Astrocyte of the hippocampus (primary cell): ENCODE data around the gene PRRC2B.

Experiments
- DNase-seq: peaks from one replicate; pipeline ENCODE4 v3.0.0; 2011; ENCODE audit warnings: low read depth, low spot score

Gene PRRC2B

DNA sequence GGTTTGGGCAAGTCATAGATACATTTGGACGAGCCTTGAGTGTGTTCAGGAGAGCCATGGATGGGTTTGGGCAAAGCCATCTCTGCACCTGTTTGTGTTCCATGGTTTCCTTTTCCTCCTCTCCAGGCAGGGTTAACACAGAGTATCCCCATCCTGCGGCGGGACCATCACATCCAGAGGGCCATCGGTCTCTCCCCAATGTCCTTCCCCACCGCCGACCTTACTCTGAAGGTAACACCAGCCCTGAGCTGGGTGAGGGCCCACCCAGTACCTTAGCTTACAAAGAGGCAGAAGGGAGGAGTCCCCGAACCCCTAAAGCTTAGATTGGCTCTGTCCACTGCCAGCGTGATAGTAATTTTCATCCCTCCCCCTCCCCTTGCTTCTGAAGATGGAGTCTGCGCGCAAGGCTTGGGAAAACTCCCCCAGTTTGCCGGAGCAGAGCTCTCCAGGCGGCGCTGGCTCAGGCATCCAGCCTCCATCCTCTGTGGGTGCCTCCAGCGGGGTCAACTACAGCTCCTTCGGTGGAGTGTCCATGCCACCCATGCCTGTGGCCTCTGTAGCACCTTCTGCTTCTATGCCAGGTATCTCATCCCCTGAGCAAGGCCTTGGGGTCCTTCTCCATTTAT is 90.8 kb downstream of the PRRC2B start:
- no peak for DNase-seq

DNA sequence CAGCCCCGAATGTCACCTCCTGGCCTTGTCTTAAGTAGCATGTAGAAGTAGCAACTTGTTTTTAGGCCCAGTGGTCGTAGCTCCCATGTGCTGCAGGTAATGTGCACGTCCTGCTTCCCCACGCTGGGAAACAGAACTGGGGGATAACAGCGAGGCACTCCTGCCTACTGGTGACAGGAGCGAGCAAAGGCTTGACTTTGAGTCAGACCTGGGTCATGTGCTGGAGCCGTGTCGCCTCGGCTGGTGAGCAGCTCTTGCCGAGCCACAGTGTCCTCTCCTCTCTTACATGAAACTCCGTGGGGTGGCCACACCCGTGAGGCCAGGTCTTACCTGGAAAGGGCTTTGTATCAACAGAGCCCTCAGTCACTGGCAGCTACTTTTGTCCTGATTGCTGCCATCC is 91.3 kb downstream of the PRRC2B start:
- no peak for DNase-seq

- DNase-seq: no peak
Measured at GRCh38 chr9:131485728-131486422, 92.0 kb downstream of the PRRC2B start.

- no peak for DNase-seq
Measured at GRCh38 chr9:131487001-131487400, 93.1 kb downstream of the PRRC2B start.

DNA sequence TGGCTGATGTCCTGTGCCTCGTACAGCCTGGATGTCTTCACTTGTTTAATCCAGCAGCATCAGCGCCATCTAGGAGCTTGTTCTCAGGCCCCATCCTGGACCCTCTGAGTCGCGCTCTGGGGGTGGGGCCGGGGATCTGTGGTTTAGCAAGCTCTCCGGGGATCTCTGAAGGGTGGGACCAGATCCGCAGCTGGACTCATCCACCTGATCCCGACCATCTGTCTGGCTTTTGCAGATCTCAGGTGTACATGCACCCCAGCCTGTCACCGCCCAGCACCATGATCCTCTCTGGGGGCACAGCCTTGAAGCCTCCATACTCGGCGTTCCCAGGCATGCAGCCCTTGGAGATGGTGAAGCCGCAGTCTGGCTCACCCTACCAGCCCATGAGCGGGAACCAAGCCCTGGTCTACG is 93.7 kb downstream of the PRRC2B start:
- DNase-seq: no peak

DNA sequence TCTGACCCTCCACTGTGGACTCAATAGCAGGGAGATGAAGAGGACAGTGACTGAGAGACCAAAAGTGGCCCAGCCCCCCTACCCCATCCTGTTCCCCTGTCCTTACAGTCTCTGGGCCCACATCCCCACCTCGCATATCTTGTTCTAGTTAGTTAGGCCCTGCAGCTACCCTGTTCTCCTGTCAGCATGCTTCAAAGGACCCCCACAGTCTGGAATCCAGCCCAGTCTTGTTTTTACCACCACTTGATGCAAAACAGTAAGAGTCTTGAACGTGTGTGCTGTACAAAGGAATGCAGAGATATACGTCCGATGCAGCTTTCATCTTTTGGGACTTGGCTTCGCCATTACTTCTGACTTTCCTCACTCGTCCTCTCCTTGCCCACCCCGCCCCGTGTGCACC is 96.6 kb downstream of the PRRC2B start:
- DNase-seq: peak; percentile 54

GRCh38 chr9:131491001-131491710 is 97.3 kb downstream of the PRRC2B start:
- DNase-seq: no peak

DNA sequence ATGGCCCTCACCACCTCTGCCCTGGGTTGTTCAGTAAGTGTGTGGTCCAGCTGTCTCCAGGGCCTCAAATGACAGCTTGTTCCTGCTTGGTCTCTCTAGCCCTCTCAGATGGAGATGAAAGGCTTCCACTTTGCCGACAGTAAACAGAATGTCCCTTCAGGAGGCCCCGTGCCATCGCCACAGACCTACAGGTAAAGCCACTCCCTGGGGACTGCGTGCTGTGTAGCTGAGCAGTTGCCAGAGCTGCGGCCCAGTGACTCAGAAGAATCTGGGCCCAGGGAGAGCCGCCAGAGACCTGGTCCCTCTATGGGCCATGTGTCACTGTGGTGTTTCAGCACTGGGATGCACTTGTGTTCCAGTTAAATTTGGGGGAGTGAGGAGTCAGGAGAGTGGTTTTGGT is 98.2 kb downstream of the PRRC2B start:
- no peak for DNase-seq

DNA sequence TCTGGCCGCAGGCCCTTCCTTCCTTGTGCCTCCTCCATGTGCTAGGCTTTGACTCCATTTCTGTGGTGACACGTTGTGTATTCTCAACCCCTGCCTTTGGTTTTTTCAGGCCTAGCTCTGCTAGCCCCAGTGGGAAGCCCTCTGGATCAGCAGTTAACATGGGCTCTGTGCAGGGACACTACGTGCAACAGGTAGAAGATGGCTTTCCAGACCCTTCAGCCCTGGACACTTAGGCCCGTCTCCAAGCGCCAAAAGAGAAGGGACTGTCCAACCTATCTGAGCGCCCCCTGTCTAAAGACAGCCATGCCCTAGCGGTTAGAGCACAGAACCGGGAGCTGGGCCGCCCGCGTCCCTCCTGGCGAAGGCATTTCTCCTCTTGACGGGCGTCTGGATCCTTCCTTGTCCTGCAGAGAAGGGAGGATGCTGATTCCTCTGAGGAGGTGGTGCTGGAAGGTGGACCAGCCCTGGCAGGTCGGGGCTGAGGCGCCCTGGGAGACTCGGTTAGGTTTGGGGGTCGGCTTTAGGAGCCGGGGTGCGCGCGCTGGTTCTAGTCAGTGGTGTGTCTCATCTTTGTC is 100.5 kb downstream of the PRRC2B start:
- no peak for DNase-seq

DNA sequence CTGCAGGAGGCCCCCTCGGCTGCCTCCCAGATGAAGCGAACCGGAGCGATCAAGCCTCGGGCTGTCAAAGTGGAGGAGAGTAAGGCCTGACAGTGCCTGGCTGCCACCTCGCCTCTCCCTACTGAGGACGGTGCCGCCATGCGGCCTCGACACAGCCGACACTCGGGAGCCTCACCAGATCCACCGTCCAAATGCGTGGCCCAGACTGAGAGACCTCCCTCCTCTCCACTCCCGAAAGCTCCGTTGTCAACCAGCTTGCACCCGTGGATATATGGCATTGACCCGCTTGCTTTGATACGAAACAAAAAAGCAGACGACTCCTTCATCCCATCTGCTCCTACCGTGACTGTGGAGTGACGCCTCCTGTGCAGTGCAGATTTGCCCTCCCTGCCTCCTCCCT is 101.9 kb downstream of the PRRC2B start:
- no peak for DNase-seq

GRCh38 chr9:131496844-131497405 is 103.0 kb downstream of the PRRC2B start:
- DNase-seq: no peak

DNA sequence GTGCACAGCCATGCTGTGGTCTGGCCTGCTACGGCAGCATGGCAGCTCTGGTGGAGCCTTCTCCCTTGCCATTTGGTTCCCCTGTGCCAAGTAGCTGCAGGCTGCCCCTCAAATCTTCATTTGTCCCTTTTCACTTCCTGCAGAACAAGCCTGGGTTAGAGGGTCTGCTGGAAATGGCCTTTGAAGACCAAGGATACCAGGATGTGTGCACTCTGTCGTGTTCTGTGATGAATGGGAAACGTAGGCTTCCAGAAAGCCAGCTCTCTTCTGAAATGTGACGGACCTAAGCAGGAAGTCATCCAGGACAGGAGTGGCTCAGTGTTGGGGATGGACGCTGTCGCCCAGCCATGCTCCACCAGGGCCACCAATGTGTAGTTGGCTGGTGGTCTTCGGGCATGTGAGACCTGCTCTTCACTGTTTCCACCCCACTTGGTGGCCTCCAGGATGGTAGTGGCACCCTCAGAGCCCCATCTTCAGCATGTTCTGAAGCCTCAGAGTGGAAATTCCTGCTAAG is 105.4 kb downstream of the PRRC2B start:
- DNase-seq: no peak

- no peak for DNase-seq
Measured at GRCh38 chr9:131500377-131500776, 106.5 kb downstream of the PRRC2B start.

GRCh38 chr9:131500939-131501541 is 107.2 kb downstream of the PRRC2B start:
- peak; percentile 57 for DNase-seq

DNA sequence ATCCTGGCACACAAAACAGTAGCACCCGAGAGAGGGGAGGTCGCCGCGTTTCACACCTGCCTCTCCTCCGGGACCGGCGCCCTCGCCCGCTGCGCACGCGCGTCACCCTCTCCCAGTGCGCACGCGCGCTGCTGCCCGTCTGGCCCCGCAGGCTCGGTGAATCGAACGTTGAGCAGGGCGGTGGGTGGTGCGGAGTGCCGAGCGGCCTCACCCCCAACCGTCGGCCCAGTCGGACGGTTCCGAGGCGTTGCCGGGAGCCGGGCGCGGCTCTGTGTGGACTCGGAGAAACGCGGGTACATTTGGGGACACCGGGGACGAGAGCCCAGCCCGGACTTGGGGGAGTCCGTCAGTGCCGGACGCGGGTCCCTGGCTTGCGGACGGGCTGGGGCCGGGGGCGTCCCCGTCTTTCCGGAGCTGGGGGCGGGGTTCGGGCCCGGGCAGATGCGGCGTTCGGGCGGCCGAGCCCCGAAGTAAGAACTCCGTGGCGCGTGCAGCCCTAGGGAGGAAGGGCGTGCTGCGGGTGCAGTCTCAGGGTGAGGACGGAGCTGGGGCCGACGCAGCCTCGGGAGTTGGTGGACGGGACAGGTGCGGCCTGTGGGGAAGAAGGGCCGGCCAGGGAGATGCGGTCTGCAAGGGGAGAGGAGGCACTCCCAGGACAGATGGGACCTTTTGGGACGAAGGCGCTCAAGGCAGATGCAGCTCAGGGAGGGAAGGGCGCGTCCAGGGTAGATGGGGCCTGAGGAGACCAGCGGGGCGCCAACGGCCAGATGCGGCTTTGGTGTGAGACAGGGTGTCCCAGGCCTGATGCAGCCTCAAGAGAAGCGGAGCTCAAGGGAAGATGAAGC is 109.1 kb downstream of the PRRC2B start, which contains the start of gene POMT1:
TSS of gene POMT1 (plus strand) at position 138 of the 845 bp plus-strand sequence. CDS start 1,301 bp downstream, outside the sequence.
- DNase-seq: peak; percentile 94

- DNase-seq: peak; percentile 39
Measured at GRCh38 chr9:131503626-131504465, 110.0 kb downstream of the PRRC2B start.

- no peak for DNase-seq
Measured at GRCh38 chr9:131505012-131505411, 111.1 kb downstream of the PRRC2B start.

DNA sequence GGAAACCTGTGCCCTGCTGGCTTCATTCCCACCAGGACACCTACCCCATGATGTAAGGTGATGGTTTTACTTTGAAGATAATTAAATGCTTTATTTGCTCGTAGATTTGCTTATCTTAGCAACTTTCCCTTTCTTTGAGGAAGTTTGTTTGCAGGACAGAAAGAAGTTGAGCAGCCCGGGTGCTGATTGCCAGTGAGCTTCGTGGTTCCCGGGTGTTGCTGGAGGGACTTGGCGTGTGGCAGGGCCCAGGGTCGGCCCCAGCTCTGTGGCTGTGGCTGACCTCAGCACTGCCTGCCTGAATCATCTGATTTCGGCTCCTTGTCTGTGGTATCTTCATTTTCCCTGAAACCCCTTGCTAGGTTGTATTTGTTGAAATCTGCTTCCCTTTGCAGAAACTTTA is 117.5 kb downstream of the PRRC2B start:
- no peak for DNase-seq

- DNase-seq: no peak
Measured at GRCh38 chr9:131511880-131512279, 118.0 kb downstream of the PRRC2B start.

- no peak for DNase-seq
Measured at GRCh38 chr9:131513177-131513576, 119.3 kb downstream of the PRRC2B start.
